Measurements from ENCODE around the gene CRNKL1. TPM values are rescaled to one million over a fixed set of nuclear protein-coding genes. Genes with fewer than 3 reads are reported as not detected.
A peak's percentile ranks its signal among the peaks of the same experiment; 100 is the strongest.

The CRNKL1 gene
- polyA plus RNA-seq, 1 donor (not counting 4 experiments of a cell fraction or from before 2014, with no cell fraction given), result 11.0 TPM

DNA sequence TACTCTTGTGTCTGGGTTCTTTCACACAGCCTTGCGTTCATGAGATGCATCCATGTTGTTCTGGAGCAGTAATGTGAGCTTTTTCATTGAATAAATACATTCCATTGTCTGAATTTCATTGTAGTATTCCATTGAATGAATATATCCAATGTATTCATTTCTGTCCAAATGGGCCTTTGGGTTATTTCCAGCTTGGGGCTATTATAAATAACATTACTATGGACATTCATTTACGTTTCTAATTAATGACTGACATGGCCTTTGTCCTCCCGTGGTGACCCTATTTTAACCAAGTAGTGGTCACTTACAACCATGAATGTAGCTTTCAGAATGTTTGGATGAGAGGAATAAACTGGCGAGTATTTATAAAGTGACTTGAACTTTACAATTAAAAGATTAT, 65.2 kb downstream of the CRNKL1 start:
- Histone ChIP-seq H3K9ac (ENCODE audit: control insufficient read depth, extremely low read depth, insufficient read depth, low read length) (peak overlapping the region; percentile 24), H2AFZ (ENCODE audit: control insufficient read depth, low read length) (no peak overlapping the region), H3K9me3 (ENCODE audit: control insufficient read depth, low read depth, low read length) (no peaks in the 10 kb centered on the region), H3K79me2 (ENCODE audit: control insufficient read depth, insufficient read depth, low read length) (peaks cover 94% of the 10 kb centered on the region), H3K4me1 (ENCODE audit: control insufficient read depth, extremely low read depth, insufficient read depth, low read length) (peaks cover 50% of the 10 kb centered on the region), H3K27ac (ENCODE audit: control insufficient read depth, insufficient read depth, low read length) (peak overlapping the region; percentile 75), H4K20me1 (ENCODE audit: control insufficient read depth, extremely low read depth, insufficient read depth, low read length) (peaks cover 3% of the 10 kb centered on the region), H3K9me1 (ENCODE audit: control insufficient read depth, extremely low read depth, insufficient read depth, low read length) (no peaks in the 10 kb centered on the region), H3K27me3 (ENCODE audit: control insufficient read depth, extremely low read depth, insufficient read depth, low read length) (no peaks in the 10 kb centered on the region), H3K36me3 (ENCODE audit: control insufficient read depth in 2 of 2, extremely low read depth in 1 of 2, insufficient read depth in 2 of 2, low read length in 2 of 2) (peaks cover 9 to 38% of the 10 kb centered on the region in 2 experiments), H3K4me3 (ENCODE audit: control insufficient read depth in 2 of 3, extremely low read depth in 1 of 3, insufficient read depth in 2 of 3, low read depth in 1 of 3, low read length in 3 of 3) (no peak overlapping the region), H3K4me2 (ENCODE audit: control insufficient read depth, extremely low read depth, insufficient read depth, low read depth, low read length) (peak overlapping the region; percentile 65)
- DNase-seq (ENCODE audit: low read depth, low spot score), result no peak
- FAIRE-seq, result no peak
- dilution Hi-C loops (cut with MboI; ENCODE audit: extremely low pct_ligation_motif_present, low sequenced_read_pairs), result no loop called here
- no peak for TF ChIP-seq EZH2 (IDR thresholded peaks at IDR 0.05; ENCODE audit: low read length)
- TF ChIP-seq, protein P1, sequence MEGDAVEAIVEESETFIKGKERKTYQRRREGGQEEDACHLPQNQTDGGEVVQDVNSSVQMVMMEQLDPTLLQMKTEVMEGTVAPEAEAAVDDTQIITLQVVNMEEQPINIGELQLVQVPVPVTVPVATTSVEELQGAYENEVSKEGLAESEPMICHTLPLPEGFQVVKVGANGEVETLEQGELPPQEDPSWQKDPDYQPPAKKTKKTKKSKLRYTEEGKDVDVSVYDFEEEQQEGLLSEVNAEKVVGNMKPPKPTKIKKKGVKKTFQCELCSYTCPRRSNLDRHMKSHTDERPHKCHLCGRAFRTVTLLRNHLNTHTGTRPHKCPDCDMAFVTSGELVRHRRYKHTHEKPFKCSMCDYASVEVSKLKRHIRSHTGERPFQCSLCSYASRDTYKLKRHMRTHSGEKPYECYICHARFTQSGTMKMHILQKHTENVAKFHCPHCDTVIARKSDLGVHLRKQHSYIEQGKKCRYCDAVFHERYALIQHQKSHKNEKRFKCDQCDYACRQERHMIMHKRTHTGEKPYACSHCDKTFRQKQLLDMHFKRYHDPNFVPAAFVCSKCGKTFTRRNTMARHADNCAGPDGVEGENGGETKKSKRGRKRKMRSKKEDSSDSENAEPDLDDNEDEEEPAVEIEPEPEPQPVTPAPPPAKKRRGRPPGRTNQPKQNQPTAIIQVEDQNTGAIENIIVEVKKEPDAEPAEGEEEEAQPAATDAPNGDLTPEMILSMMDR (optimal IDR thresholded peaks at IDR 0.05 in 1 of 3, IDR thresholded peaks at IDR 0.05 in 1 of 3, conservative IDR thresholded peaks at IDR 0.05 in 1 of 3; ENCODE audit: extremely low read depth in 1 of 3, insufficient read depth in 2 of 3, low read length in 3 of 3), result no peak

DNA sequence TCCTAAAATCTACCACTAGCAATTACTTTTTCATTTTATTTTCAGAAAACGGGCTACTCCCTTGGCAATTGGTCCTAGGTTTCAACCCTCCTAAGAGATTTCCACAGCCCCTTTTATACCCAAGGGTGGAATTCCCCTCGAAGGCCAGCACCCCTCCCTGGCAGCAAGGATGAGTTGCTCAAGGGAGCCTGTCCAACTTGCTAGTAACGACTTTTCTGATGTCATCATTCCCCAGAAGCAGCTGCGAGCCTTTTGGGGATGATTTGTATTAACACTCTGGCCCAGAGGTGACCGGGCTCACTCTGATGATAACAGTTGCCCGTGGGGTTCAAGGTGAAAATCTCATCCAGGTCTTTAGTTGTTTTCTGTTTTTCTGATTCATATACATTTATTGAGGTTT, 65.8 kb downstream of the CRNKL1 start:
- H3K9me1 ChIP-seq (ENCODE audit: control insufficient read depth, extremely low read depth, insufficient read depth, low read length), result no peaks in the 10 kb centered on the region
- H4K20me1 ChIP-seq (ENCODE audit: control insufficient read depth, extremely low read depth, insufficient read depth, low read length), result peaks cover 3% of the 10 kb centered on the region
- DNase-seq (ENCODE audit: low read depth, low spot score) (no peak), FAIRE-seq (peak; percentile 53)
- H3K4me2 ChIP-seq (ENCODE audit: control insufficient read depth, extremely low read depth, insufficient read depth, low read depth, low read length), result peak overlapping the region; percentile 65
- no peaks in the 10 kb centered on the region for H3K9me3 ChIP-seq (ENCODE audit: control insufficient read depth, low read depth, low read length)
- TF ChIP-seq, protein P1 (optimal IDR thresholded peaks at IDR 0.05 in 1 of 3, IDR thresholded peaks at IDR 0.05 in 1 of 3, conservative IDR thresholded peaks at IDR 0.05 in 1 of 3; ENCODE audit: extremely low read depth in 1 of 3, insufficient read depth in 2 of 3, low read length in 3 of 3), result no peak
- no peak for TF ChIP-seq EZH2 (IDR thresholded peaks at IDR 0.05; ENCODE audit: low read length)
- no peak overlapping the region for H2AFZ ChIP-seq (ENCODE audit: control insufficient read depth, low read length)
- H3K79me2 ChIP-seq (ENCODE audit: control insufficient read depth, insufficient read depth, low read length), result peaks cover 98% of the 10 kb centered on the region
- no peaks in the 10 kb centered on the region for H3K27me3 ChIP-seq (ENCODE audit: control insufficient read depth, extremely low read depth, insufficient read depth, low read length)
- peak overlapping the region; percentile 54 for H3K9ac ChIP-seq (ENCODE audit: control insufficient read depth, extremely low read depth, insufficient read depth, low read length)
- peaks cover 9 to 38% of the 10 kb centered on the region in 2 experiments for H3K36me3 ChIP-seq (ENCODE audit: control insufficient read depth in 2 of 2, extremely low read depth in 1 of 2, insufficient read depth in 2 of 2, low read length in 2 of 2)
- H3K4me1 ChIP-seq (ENCODE audit: control insufficient read depth, extremely low read depth, insufficient read depth, low read length), result peaks cover 50% of the 10 kb centered on the region
- peak overlapping the region; percentile 75 for H3K27ac ChIP-seq (ENCODE audit: control insufficient read depth, insufficient read depth, low read length)
- dilution Hi-C loops (cut with MboI; ENCODE audit: extremely low pct_ligation_motif_present, low sequenced_read_pairs), result no loop called here
- H3K4me3 ChIP-seq (ENCODE audit: control insufficient read depth in 2 of 3, extremely low read depth in 1 of 3, insufficient read depth in 2 of 3, low read depth in 1 of 3, low read length in 3 of 3), result peak overlapping the region in 2 of 3 experiments; percentile 3 to 40

Other genes with a start within 250 kb of the CRNKL1 start
- 114 to 204 TPM (median 126 TPM) in 3 replicates for gene NAA20, start 35.1 kb downstream of the CRNKL1 start, polyA plus RNA-seq
- gene CFAP61, start 66 bp upstream of the CRNKL1 start, polyA plus RNA-seq, result 0.15 to 0.61 TPM (median 0.25 TPM) in 3 replicates

Data from keratinocyte (primary cell).